ENCODE measurements around the gene VIM. TPM values are rescaled to one million over a fixed set of nuclear protein-coding genes. Genes with fewer than 3 reads are reported as not detected.

Gene VIM
- total RNA-seq, 2 donors from 2014 or later = 293 to 1,683 TPM

DNA sequence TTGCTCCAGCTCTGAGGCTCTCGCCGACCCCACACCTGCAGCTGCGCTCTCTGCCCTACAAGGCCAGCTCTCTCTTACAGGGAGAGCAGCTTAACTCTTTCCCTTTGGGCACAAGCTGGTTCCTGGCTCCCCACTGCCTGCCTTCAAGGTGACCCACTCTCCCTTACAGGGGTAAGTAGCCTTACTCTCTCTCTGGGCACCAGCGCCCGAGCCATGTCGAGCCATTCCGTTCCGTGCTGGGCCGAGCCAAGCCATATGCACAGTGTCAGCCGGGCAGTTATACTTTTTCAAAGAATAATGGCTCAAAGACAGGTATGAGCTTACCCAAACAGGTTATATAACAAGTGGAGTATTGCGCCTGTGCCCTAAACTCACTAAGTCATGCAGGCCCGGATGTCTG lies 44.6 kb downstream of the VIM start:
- Histone ChIP-seq H3K27ac (no peak overlapping the region), H3K4me3 (no peak overlapping the region), H3K9me3 (no peaks in the 10 kb centered on the region), H3K36me3 (no peaks in the 10 kb centered on the region), H3K4me1 (replicated peaks) (no peaks in the 10 kb centered on the region), H3K27me3 (replicated peaks; ENCODE audit: insufficient read depth) (no peaks in the 10 kb centered on the region)
- intact Hi-C loops (cut with DNase I) = no loop called here
- 93% methylated on average over 12 of the region's 12 CpGs for WGBS
- TF ChIP-seq POLR2A (IDR thresholded peaks at IDR 0.05) = no peak
- no peak for TF ChIP-seq POLR2AphosphoS5 (IDR thresholded peaks at IDR 0.05)
- no peak for TF ChIP-seq CTCF (IDR thresholded peaks at IDR 0.05)
- no peak for DNase-seq (ENCODE audit: low spot score)

DNA sequence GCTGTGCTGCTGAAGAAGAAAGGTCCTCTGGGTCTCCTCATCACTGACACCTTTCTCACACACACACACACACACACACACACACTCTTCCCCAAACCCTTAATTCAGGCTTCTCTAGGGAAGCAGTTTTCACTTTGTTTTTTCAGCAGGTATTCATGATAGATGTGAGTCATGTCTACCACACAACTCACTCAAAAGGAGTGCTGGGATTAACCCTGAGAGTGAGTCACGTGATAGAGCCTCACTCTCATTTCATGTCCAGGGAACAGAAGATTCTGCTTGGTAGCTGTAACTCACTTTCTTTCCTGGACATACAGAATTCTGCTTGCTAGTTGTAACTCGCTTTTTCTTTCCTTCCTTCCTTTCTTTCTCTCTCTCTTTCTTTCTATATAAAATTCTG lies 45.4 kb downstream of the VIM start:
- Histone ChIP-seq H3K9me3 (no peaks in the 10 kb centered on the region), H3K27me3 (replicated peaks; ENCODE audit: insufficient read depth) (no peaks in the 10 kb centered on the region), H3K36me3 (no peaks in the 10 kb centered on the region), H3K4me1 (replicated peaks) (no peaks in the 10 kb centered on the region), H3K27ac (no peak overlapping the region), H3K4me3 (no peak overlapping the region)
- no peak for DNase-seq (ENCODE audit: low spot score)
- intact Hi-C loops (cut with DNase I) = no loop called here
- 71% methylated on average over 2 of the region's 2 CpGs for WGBS
- TF ChIP-seq POLR2A (IDR thresholded peaks at IDR 0.05) (no peak), POLR2AphosphoS5 (IDR thresholded peaks at IDR 0.05) (no peak), CTCF (IDR thresholded peaks at IDR 0.05) (no peak)

- Histone ChIP-seq H3K4me1 (replicated peaks) (no peaks in the 10 kb centered on the region), H3K27ac (no peak overlapping the region), H3K36me3 (no peaks in the 10 kb centered on the region), H3K4me3 (no peak overlapping the region), H3K9me3 (no peaks in the 10 kb centered on the region), H3K27me3 (replicated peaks; ENCODE audit: insufficient read depth) (no peaks in the 10 kb centered on the region)
- DNase-seq (ENCODE audit: low spot score) = no peak
- no peak for TF ChIP-seq POLR2AphosphoS5 (IDR thresholded peaks at IDR 0.05)
- TF ChIP-seq CTCF (IDR thresholded peaks at IDR 0.05) = no peak
- no peak for TF ChIP-seq POLR2A (IDR thresholded peaks at IDR 0.05)
- 89% methylated on average over 9 of the region's 9 CpGs for WGBS
- intact Hi-C loops (cut with DNase I) = no loop called here
Measured at GRCh38 chr10:17276756-17277424, 48.8 kb downstream of the VIM start.

DNA sequence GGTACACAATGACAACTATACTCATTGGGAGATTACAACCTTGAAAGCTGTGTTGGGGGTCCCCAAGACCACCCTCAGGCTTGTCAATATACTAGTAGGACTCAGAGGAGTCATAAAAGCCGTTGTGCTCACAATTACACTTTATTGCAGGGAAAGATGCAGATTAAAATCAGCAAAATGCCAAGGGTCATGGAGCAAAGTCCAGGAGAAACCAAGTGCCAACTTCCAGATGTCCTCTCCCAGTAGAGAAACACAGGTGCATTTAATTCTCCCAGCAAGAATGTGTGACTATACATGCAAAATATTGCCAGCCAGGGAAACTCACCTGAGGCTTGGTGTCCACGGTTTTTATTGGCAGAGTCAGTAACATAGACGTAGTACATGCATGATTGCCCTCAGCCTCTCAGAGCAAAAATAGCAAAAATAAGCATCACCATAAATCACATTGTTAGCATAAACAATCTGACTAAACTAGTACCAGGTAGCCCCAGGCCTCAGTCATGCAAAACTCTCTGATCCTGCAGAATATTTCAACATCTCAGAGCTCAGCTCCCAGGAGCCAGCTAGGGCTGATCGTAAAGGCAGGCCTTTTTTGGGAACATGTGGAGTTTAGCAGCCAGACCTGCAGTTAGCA lies 50.7 kb downstream of the VIM start:
- Histone ChIP-seq H3K27me3 (replicated peaks; ENCODE audit: insufficient read depth) (no peaks in the 10 kb centered on the region), H3K36me3 (no peaks in the 10 kb centered on the region), H3K4me1 (replicated peaks) (no peaks in the 10 kb centered on the region), H3K9me3 (no peaks in the 10 kb centered on the region), H3K4me3 (no peak overlapping the region), H3K27ac (no peak overlapping the region)
- DNase-seq (ENCODE audit: low spot score) = no peak
- 58% methylated on average over 4 of the region's 4 CpGs for WGBS
- intact Hi-C loops (cut with DNase I) = no loop called here
- TF ChIP-seq POLR2AphosphoS5 (IDR thresholded peaks at IDR 0.05) (no peak), CTCF (IDR thresholded peaks at IDR 0.05) (no peak), POLR2A (IDR thresholded peaks at IDR 0.05) (no peak)

GRCh38 chr10:17282311-17282710 lies 54.3 kb downstream of the VIM start:
- H3K27ac ChIP-seq = no peak overlapping the region
- no peak overlapping the region for H3K4me3 ChIP-seq
- no peak for DNase-seq (ENCODE audit: low spot score)
- H3K27me3 ChIP-seq (replicated peaks; ENCODE audit: insufficient read depth) = no peaks in the 10 kb centered on the region
- TF ChIP-seq CTCF (IDR thresholded peaks at IDR 0.05) (no peak), POLR2A (IDR thresholded peaks at IDR 0.05) (no peak), POLR2AphosphoS5 (IDR thresholded peaks at IDR 0.05) (no peak)
- intact Hi-C loops (cut with DNase I) = no loop called here
- no peaks in the 10 kb centered on the region for H3K9me3 ChIP-seq
- H3K4me1 ChIP-seq (replicated peaks) = no peaks in the 10 kb centered on the region
- no peaks in the 10 kb centered on the region for H3K36me3 ChIP-seq
- WGBS = 95% methylated on average over 3 of the region's 3 CpGs
